Measurements from ENCODE around the gene KRT6A.

DNA sequence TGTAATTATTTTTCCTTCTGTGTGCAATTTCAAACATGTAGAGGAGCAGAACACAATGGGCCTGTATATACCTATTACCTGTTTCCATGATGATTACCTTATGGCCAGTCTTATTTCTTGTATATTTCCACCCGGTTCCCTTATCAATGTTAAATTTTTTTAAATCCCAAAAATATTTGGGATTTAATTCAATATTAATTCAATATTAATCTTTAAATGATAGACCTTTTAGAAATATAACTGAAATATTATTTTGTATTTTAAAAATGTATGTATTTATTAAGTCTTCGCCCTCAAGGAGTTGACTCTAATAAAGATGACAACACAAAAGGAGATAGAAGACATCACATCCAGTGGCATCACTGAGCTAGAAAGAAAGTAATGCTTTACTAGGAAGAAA lies 18.8 kb downstream of the KRT6A start:
- TF ChIP-seq, protein P1, sequence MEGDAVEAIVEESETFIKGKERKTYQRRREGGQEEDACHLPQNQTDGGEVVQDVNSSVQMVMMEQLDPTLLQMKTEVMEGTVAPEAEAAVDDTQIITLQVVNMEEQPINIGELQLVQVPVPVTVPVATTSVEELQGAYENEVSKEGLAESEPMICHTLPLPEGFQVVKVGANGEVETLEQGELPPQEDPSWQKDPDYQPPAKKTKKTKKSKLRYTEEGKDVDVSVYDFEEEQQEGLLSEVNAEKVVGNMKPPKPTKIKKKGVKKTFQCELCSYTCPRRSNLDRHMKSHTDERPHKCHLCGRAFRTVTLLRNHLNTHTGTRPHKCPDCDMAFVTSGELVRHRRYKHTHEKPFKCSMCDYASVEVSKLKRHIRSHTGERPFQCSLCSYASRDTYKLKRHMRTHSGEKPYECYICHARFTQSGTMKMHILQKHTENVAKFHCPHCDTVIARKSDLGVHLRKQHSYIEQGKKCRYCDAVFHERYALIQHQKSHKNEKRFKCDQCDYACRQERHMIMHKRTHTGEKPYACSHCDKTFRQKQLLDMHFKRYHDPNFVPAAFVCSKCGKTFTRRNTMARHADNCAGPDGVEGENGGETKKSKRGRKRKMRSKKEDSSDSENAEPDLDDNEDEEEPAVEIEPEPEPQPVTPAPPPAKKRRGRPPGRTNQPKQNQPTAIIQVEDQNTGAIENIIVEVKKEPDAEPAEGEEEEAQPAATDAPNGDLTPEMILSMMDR (conservative IDR thresholded peaks at IDR 0.05), result no peak
- no peak for TF ChIP-seq ZFX (IDR thresholded peaks at IDR 0.05)
